Activated CD4-positive, alpha-beta T cell treated with anti-CD3 and anti-CD28 coated beads, Interleukin-2, amount 50 U/mL, for 1 hour (primary cell): ENCODE measurements around the gene GALNT6.
"Not testable (repeated sequence)": the region's sequence is repeated elsewhere in the genome, so short reads cannot be mapped to it uniquely, and the experiment has no call there.

Experiments
- DNase-seq: peaks from one replicate; pipeline ENCODE4 v3.0.0-alpha.2; 2020

Gene GALNT6

DNA sequence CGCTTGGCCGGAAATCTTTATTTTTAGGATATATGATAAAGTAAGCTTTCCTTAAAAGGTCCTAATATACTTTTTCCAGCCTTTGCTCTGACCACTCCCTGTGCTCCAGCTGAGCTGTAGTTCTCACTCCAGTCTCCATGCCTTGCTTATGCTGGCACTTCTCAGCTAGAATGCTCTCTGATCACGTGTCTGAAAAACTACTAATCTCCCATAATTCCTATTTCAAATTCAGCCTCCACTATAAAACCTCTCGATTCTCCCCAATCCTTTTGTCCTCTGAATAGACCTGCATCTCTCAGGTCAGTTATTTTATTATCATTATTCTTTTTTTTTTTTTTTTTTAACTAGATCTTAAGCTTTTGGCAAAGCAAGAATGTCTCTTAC, 70.9 kb downstream of the GALNT6 start:
- no peak for DNase-seq

DNA sequence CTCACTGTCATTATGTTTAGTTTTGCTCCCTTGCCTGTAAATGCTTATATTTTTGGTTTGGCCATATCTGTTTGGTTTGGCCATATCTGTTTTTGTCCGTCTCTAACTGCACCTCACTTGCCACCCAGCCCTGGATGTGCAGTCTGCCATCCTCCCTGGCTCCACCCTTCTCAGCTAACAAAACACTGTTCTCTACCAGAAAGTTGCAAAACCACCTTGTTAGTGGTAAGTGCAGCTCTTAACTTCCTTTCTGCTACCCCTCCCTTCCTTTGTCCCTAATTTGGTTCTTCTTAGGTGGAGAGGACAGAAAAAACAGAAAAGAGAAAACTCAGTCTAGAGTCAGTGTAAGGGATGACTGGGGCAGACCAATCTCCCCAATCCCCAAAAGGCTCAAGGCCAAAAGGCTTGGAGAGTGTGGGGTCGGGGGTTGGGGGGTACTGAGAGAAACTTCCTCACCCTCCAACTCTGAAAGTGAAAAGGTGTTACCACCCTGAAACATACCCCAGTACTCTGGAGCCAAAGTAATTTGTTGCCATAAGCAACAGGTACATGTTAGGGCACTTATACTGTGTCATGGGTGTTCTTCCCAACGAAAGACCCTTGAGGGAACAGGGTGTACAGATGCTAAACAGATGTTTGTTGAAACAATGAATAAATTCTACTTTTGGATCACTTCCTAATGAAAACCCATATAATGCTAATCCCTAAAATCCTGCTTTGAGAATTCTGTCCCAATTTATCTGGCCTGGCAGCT, 72.2 kb downstream of the GALNT6 start:
- DNase-seq: peak; percentile 38

GRCh38 chr12:51318057-51318806, 73.0 kb downstream of the GALNT6 start:
- not testable (repeated sequence) for DNase-seq

- DNase-seq: no peak
These were observed 79.8 kb downstream of the GALNT6 start for GRCh38 chr12:51311389-51311788.

DNA sequence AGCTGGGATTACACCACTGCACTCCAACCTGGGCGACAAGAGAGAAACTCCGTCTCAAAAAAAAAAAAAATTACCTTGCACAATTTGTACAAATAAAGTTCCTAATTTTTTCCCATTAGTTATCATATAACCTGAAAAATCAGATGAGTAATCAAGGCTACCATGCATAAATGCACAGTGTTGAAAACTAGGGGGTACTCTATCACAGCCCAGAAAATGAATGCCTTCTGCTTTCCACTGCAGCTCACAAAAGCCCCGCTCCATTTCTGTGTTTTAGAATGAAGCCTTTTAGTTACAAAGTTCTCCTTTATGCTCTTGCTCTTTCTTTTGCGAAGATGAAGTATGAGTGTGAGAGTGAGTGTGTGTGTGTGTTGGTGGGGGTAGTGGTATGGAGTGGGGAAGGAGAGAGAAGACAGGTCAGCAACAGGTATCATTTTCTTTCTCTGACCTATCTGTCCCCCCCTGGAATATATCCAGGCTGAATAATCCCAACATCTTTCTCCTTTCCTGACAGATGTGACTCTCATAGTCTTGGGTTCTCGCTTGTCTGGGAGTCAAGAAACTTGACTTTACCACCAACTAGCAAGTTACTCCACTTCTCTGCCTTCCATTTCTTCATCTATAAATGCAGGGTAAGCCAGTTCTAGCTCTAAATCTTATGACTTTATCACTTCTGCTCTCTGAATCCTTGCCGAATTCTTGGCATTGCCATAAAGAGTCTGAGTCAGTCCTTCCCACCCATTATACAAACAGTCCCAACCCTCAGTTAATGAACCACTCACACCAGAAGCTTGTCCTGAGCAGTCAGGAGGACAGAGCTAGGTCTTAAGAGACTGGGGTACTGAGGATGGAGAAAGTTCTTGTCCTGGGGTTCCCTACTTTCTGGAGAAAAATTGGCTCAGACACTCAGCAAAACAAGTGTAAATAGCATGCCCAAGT, 83.3 kb downstream of the GALNT6 start:
- DNase-seq: no peak

DNA sequence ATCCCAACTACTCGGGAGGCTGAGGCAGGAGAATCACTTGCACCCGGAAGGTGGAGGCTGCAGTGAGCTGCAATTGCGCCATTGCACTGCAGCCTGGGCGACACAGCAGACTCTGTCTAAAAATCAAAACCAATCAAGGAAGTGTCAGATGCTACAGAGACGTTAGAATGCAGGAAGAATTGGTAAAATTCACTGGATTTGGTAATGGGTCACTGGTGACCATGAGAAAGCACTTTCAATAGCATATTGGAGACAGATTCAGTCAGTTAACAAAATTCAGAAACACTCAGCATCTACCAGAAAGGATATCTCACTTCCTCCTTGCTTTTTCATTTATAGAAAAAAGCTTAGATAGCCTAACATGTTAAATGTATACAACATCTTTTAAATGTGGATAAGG, 84.7 kb downstream of the GALNT6 start:
- no peak for DNase-seq
